ENCODE measurements around the gene COPB2.
"Not testable (repeated sequence)": the region's sequence is repeated elsewhere in the genome, so short reads cannot be mapped to it uniquely, and the experiment has no call there.

The COPB2 gene

GRCh38 chr3:139414608-139415224 lies 25.3 kb upstream of the COPB2 start:
- Histone ChIP-seq H3K27me3 (ENCODE audit: control insufficient read depth in 1 of 2, insufficient read depth in 1 of 2, low read length in 2 of 2) (no peaks in the 10 kb centered on the region), H3K18ac (ENCODE audit: low read depth in 1 of 2, low read length in 2 of 2) (no peak overlapping the region), H3K4me2 (ENCODE audit: low read length, poor library complexity, severe bottlenecking) (no peak overlapping the region), H3K9me3 (ENCODE audit: control insufficient read depth, low read length) (peaks cover 28% of the 10 kb centered on the region), H3K4me1 (ENCODE audit: control insufficient read depth, insufficient read depth, low read depth, low read length) (peaks cover 2% of the 10 kb centered on the region), H4K8ac (ENCODE audit: low read length) (no peak overlapping the region), H2BK120ac (ENCODE audit: low read depth, low read length) (no peak overlapping the region), H3K36me3 (ENCODE audit: control insufficient read depth in 1 of 2, insufficient read depth in 2 of 2, low read depth in 1 of 2, low read length in 2 of 2) (peaks cover 0 to 2% of the 10 kb centered on the region in 2 experiments), H3K9ac (ENCODE audit: low read length) (no peak overlapping the region), H3K27ac (ENCODE audit: low read length, poor library complexity, severe bottlenecking) (no peak overlapping the region), H2AFZ (ENCODE audit: low read depth, low read length) (peak overlapping the region; percentile 27), H3K79me1 (replicated peaks; ENCODE audit: low read length, poor library complexity, severe bottlenecking) (peaks cover 17% of the 10 kb centered on the region), H4K91ac (ENCODE audit: low read length) (no peak overlapping the region), H2BK5ac (ENCODE audit: low read depth, low read length, poor library complexity, severe bottlenecking) (no peak overlapping the region), H3K23ac (ENCODE audit: low read length in 2 of 2) (no peak overlapping the region), H2AK5ac (ENCODE audit: low read length, severe bottlenecking) (no peak overlapping the region), H2BK12ac (ENCODE audit: low read length in 2 of 2) (no peak overlapping the region), H3K4ac (ENCODE audit: low read depth in 1 of 2, low read length in 2 of 2) (no peak overlapping the region), H2BK15ac (ENCODE audit: low read depth, poor library complexity, severe bottlenecking) (no peak overlapping the region), H3K4me3 (ENCODE audit: insufficient read depth in 1 of 2, low read depth in 1 of 2, low read length in 2 of 2) (no peak overlapping the region), H3K14ac (ENCODE audit: low read length in 2 of 2) (no peak overlapping the region)
- WGBS = 61% methylated on average over 2 of the region's 2 CpGs
- DNase-seq = no peak

- not testable (repeated sequence) for H2AK5ac ChIP-seq (ENCODE audit: low read length, severe bottlenecking); H4K91ac ChIP-seq (ENCODE audit: low read length); H3K14ac ChIP-seq (ENCODE audit: low read length in 2 of 2); H3K27me3 ChIP-seq (ENCODE audit: control insufficient read depth in 1 of 2, insufficient read depth in 1 of 2, low read length in 2 of 2); H3K18ac ChIP-seq (ENCODE audit: low read depth in 1 of 2, low read length in 2 of 2); H2BK12ac ChIP-seq (ENCODE audit: low read length in 2 of 2); H3K23ac ChIP-seq (ENCODE audit: low read length in 2 of 2); H3K36me3 ChIP-seq (ENCODE audit: control insufficient read depth in 1 of 2, insufficient read depth in 2 of 2, low read depth in 1 of 2, low read length in 2 of 2); H3K79me1 ChIP-seq (replicated peaks; ENCODE audit: low read length, poor library complexity, severe bottlenecking); H3K27ac ChIP-seq (ENCODE audit: low read length, poor library complexity, severe bottlenecking); H4K8ac ChIP-seq (ENCODE audit: low read length); H2BK5ac ChIP-seq (ENCODE audit: low read depth, low read length, poor library complexity, severe bottlenecking); H3K4ac ChIP-seq (ENCODE audit: low read depth in 1 of 2, low read length in 2 of 2); H3K4me3 ChIP-seq (ENCODE audit: insufficient read depth in 1 of 2, low read depth in 1 of 2, low read length in 2 of 2); DNase-seq; H2AFZ ChIP-seq (ENCODE audit: low read depth, low read length); H2BK120ac ChIP-seq (ENCODE audit: low read depth, low read length); H3K4me2 ChIP-seq (ENCODE audit: low read length, poor library complexity, severe bottlenecking); H3K4me1 ChIP-seq (ENCODE audit: control insufficient read depth, insufficient read depth, low read depth, low read length); H2BK15ac ChIP-seq (ENCODE audit: low read depth, poor library complexity, severe bottlenecking); H3K9ac ChIP-seq (ENCODE audit: low read length)
- peaks cover 28% of the 10 kb centered on the region for H3K9me3 ChIP-seq (ENCODE audit: control insufficient read depth, low read length)
These were observed 23.4 kb upstream of the COPB2 start for GRCh38 chr3:139412891-139413290.

GRCh38 chr3:139401155-139401554 lies 11.7 kb upstream of the COPB2 start:
- not testable (repeated sequence) for H4K8ac ChIP-seq (ENCODE audit: low read length); H2AK5ac ChIP-seq (ENCODE audit: low read length, severe bottlenecking); H3K14ac ChIP-seq (ENCODE audit: low read length in 2 of 2); H3K9ac ChIP-seq (ENCODE audit: low read length); H4K91ac ChIP-seq (ENCODE audit: low read length); H2BK120ac ChIP-seq (ENCODE audit: low read depth, low read length); H3K18ac ChIP-seq (ENCODE audit: low read depth in 1 of 2, low read length in 2 of 2); H3K36me3 ChIP-seq (ENCODE audit: control insufficient read depth in 1 of 2, insufficient read depth in 2 of 2, low read depth in 1 of 2, low read length in 2 of 2); H3K4ac ChIP-seq (ENCODE audit: low read depth in 1 of 2, low read length in 2 of 2); H2BK12ac ChIP-seq (ENCODE audit: low read length in 2 of 2); H3K4me3 ChIP-seq (ENCODE audit: insufficient read depth in 1 of 2, low read depth in 1 of 2, low read length in 2 of 2); H3K27me3 ChIP-seq (ENCODE audit: control insufficient read depth in 1 of 2, insufficient read depth in 1 of 2, low read length in 2 of 2); H2BK5ac ChIP-seq (ENCODE audit: low read depth, low read length, poor library complexity, severe bottlenecking); H3K27ac ChIP-seq (ENCODE audit: low read length, poor library complexity, severe bottlenecking); H3K79me1 ChIP-seq (replicated peaks; ENCODE audit: low read length, poor library complexity, severe bottlenecking); H3K4me2 ChIP-seq (ENCODE audit: low read length, poor library complexity, severe bottlenecking); H3K23ac ChIP-seq (ENCODE audit: low read length in 2 of 2); H2AFZ ChIP-seq (ENCODE audit: low read depth, low read length); H2BK15ac ChIP-seq (ENCODE audit: low read depth, poor library complexity, severe bottlenecking); H3K4me1 ChIP-seq (ENCODE audit: control insufficient read depth, insufficient read depth, low read depth, low read length); DNase-seq
- 73% methylated on average over 1 of the region's 2 CpGs for WGBS
- H3K9me3 ChIP-seq (ENCODE audit: control insufficient read depth, low read length) = peaks cover 14% of the 10 kb centered on the region

GRCh38 chr3:139396707-139397106 lies 7.3 kb upstream of the COPB2 start:
- H3K27ac ChIP-seq (ENCODE audit: low read length, poor library complexity, severe bottlenecking) = no peak overlapping the region
- no peak for DNase-seq
- H3K4ac ChIP-seq (ENCODE audit: low read depth in 1 of 2, low read length in 2 of 2) = no peak overlapping the region
- no peak overlapping the region for H4K91ac ChIP-seq (ENCODE audit: low read length)
- 92% methylated on average over 3 of the region's 3 CpGs for WGBS
- H2BK12ac ChIP-seq (ENCODE audit: low read length in 2 of 2) = no peak overlapping the region
- no peaks in the 10 kb centered on the region for H3K27me3 ChIP-seq (ENCODE audit: control insufficient read depth in 1 of 2, insufficient read depth in 1 of 2, low read length in 2 of 2)
- H3K14ac ChIP-seq (ENCODE audit: low read length in 2 of 2) = no peak overlapping the region
- H2BK15ac ChIP-seq (ENCODE audit: low read depth, poor library complexity, severe bottlenecking) = no peak overlapping the region
- no peaks in the 10 kb centered on the region for H3K4me1 ChIP-seq (ENCODE audit: control insufficient read depth, insufficient read depth, low read depth, low read length)
- H3K4me2 ChIP-seq (ENCODE audit: low read length, poor library complexity, severe bottlenecking) = no peak overlapping the region
- no peak overlapping the region for H4K8ac ChIP-seq (ENCODE audit: low read length)
- H3K9ac ChIP-seq (ENCODE audit: low read length) = no peak overlapping the region
- no peak overlapping the region for H3K23ac ChIP-seq (ENCODE audit: low read length in 2 of 2)
- H3K36me3 ChIP-seq (ENCODE audit: control insufficient read depth in 1 of 2, insufficient read depth in 2 of 2, low read depth in 1 of 2, low read length in 2 of 2) = no peaks in the 10 kb centered on the region
- H3K9me3 ChIP-seq (ENCODE audit: control insufficient read depth, low read length) = no peaks in the 10 kb centered on the region
- no peak overlapping the region for H2BK5ac ChIP-seq (ENCODE audit: low read depth, low read length, poor library complexity, severe bottlenecking)
- no peak overlapping the region for H3K18ac ChIP-seq (ENCODE audit: low read depth in 1 of 2, low read length in 2 of 2)
- no peak overlapping the region for H2AFZ ChIP-seq (ENCODE audit: low read depth, low read length)
- no peak overlapping the region for H2BK120ac ChIP-seq (ENCODE audit: low read depth, low read length)
- H2AK5ac ChIP-seq (ENCODE audit: low read length, severe bottlenecking) = no peak overlapping the region
- H3K4me3 ChIP-seq (ENCODE audit: insufficient read depth in 1 of 2, low read depth in 1 of 2, low read length in 2 of 2) = no peak overlapping the region
- H3K79me1 ChIP-seq (replicated peaks; ENCODE audit: low read length, poor library complexity, severe bottlenecking) = peaks cover 17% of the 10 kb centered on the region
